ENCODE results near the gene PGK1.

Gene PGK1

DNA sequence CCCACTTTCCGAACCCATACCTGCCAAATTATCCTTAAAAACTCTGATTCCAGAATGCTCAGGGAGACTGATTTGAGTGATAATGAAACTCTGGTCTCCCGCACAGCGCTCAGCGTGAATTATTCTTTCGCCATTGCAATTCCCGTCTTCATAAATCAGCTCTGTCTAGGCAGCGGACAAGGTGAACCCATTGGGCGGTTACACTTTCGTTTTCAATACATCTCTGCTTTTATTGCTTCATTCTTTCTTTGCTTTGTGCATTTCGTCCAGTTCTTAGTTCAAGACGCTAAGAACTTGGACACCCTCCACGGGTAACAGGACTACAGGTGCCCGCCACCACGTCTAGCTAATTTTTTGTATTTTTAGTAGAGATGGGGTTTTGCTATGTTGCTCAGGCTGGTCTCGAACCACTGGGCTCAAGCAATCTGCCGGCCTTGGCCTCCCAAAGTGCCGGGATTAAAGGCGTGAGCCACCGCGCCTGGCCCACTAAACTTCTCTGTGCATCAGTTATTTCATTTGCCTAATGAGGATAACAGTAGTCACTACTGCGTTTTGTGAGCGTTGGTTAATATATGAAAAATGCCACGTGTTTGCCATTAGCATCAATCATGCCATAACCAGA lies 936 bp upstream of the PGK1 start:
- TF ChIP-seq, protein P1, sequence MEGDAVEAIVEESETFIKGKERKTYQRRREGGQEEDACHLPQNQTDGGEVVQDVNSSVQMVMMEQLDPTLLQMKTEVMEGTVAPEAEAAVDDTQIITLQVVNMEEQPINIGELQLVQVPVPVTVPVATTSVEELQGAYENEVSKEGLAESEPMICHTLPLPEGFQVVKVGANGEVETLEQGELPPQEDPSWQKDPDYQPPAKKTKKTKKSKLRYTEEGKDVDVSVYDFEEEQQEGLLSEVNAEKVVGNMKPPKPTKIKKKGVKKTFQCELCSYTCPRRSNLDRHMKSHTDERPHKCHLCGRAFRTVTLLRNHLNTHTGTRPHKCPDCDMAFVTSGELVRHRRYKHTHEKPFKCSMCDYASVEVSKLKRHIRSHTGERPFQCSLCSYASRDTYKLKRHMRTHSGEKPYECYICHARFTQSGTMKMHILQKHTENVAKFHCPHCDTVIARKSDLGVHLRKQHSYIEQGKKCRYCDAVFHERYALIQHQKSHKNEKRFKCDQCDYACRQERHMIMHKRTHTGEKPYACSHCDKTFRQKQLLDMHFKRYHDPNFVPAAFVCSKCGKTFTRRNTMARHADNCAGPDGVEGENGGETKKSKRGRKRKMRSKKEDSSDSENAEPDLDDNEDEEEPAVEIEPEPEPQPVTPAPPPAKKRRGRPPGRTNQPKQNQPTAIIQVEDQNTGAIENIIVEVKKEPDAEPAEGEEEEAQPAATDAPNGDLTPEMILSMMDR (IDR thresholded peaks at IDR 0.05; ENCODE audit: low read depth, low read length): no peak
- Histone ChIP-seq H3K36me3 (peaks cover 4% of the 10 kb centered on the region), H3K9me3 (ENCODE audit: severe bottlenecking) (peaks cover 2% of the 10 kb centered on the region), H3K4me3 (ENCODE audit: low read depth, low read length) (peak overlapping the region; percentile 40), H3K27me3 (ENCODE audit: insufficient read depth, low read depth, severe bottlenecking) (peaks cover 3% of the 10 kb centered on the region), H3K27ac (peak overlapping the region; percentile 81)
- DNase-seq: no peak

DNA sequence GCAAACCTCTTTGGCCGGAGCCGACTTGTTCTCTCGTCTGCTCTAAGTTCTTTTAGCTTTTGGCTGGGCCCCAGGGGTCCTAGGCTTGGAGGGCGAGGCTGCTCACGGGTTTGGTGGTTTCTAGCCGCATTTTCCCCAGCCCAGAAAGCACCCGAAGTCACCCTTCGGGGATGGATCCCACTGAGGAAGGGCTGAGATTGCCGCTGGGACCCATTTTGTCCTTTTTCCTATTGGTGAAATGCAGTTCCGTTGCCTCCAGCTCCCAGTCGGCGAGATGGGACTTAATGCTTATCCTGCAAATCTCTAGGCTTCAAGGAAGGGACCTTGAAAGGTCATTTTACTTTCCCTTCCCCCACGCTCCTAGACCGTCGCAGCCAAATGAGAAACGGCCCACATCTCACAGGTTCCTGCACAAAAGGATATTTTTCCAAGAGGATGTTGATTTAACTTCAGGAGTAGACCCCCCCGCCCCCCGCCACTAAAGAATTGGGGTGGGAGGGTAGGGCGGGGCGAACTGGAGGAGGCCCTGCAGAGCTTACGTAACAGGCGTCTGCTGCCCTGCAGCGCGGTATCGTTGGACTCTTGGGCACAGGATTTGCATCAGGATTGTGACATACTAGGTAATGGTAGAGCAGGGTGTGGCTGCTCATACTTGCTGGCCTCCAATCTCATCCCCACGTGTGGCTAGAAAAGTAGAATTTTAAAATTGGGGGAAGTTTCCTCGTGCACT lies 564 bp downstream of the PGK1 start:
- H3K27ac ChIP-seq: peak overlapping the region; percentile 84
- H3K36me3 ChIP-seq: peaks cover 4% of the 10 kb centered on the region
- peak overlapping the region; percentile 72 for H3K4me3 ChIP-seq (ENCODE audit: low read depth, low read length)
- peaks cover 2% of the 10 kb centered on the region for H3K9me3 ChIP-seq (ENCODE audit: severe bottlenecking)
- peak; percentile 35 for DNase-seq
- TF ChIP-seq, protein P1 (IDR thresholded peaks at IDR 0.05; ENCODE audit: low read depth, low read length): no peak
- peaks cover 3% of the 10 kb centered on the region for H3K27me3 ChIP-seq (ENCODE audit: insufficient read depth, low read depth, severe bottlenecking)

DNA sequence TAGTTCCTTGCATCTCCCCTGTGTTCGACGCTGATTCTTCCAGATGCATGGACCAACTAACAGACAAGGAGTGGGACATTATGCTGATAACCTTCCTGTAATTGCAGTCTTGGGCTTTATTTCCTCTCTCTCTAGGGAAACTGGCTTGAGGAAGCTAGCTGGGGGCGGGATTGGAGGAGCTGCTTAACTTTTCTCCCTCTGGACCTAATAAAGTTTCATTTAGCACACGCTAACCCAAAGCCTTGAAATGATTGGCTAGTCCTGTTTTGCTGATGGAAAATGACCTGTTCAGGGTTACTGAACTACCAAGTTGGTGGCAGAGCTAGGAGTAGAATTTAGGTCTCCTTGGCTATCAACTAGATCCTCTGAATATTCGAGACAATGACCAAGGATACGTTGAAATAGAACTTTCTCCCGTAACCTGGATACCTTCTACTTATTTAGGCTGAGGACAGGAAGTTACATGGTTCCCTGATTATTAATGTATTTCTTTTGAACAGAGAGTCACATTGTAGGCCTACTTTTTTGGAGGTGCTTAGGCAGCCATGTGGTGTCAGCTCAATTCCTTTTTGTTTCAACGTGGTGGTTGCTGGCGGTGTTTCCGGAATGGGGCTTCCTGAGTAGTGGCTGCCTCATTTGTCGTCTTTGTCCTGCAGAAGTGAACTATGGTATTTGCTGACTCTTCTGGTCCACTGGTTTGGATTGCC lies 2.0 kb downstream of the PGK1 start:
- TF ChIP-seq, protein P1 (IDR thresholded peaks at IDR 0.05; ENCODE audit: low read depth, low read length): no peak
- Histone ChIP-seq H3K27ac (no peak overlapping the region), H3K9me3 (ENCODE audit: severe bottlenecking) (peaks cover 2% of the 10 kb centered on the region), H3K4me3 (ENCODE audit: low read depth, low read length) (peak overlapping the region; percentile 72; the same call in 1 of the 2 replicates), H3K36me3 (peaks cover 4% of the 10 kb centered on the region), H3K27me3 (ENCODE audit: insufficient read depth, low read depth, severe bottlenecking) (no peaks in the 10 kb centered on the region)
- DNase-seq: no peak

DNA sequence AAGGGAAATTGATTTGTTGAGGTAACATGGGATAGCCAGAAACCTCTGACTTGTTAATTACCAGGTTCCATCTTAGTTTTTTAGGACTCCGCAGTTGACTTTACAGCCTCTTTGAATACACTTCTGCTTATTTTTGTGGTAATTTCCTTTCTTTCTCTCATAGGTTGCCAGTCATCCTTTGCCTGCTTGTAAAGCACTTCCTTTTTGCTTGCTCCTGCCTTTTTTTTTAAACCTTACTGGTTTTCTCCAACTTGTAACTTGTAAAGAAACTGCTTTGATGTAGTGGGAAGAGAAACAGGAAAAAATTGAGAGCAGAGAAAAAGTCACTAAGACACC lies 2.6 kb downstream of the PGK1 start:
- Histone ChIP-seq H3K4me3 (ENCODE audit: low read depth, low read length) (no peak overlapping the region), H3K27me3 (ENCODE audit: insufficient read depth, low read depth, severe bottlenecking) (no peaks in the 10 kb centered on the region), H3K27ac (no peak overlapping the region), H3K9me3 (ENCODE audit: severe bottlenecking) (peaks cover 2% of the 10 kb centered on the region), H3K36me3 (peaks cover 9% of the 10 kb centered on the region)
- DNase-seq: no peak
- TF ChIP-seq, protein P1 (IDR thresholded peaks at IDR 0.05; ENCODE audit: low read depth, low read length): no peak

DNA sequence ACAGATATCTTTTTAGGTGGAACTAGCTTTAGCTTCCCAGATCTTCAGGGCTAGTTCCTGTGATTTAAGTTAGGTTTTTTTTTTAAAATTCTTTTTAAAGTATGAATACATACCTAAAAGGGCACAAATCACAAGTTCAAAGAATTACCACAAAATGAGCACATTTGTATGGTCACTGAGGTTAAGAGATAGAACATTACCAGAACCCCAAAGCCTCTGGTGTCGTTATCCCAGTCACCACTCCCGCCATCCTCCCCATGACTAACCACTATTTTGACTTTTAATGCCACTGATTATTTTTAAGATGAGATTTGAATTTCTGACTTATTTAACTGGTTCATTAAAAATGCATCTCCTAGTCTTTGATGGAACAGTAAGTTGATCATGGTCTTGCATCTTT lies 5.4 kb downstream of the PGK1 start:
- Histone ChIP-seq H3K27ac (no peak overlapping the region), H3K27me3 (ENCODE audit: insufficient read depth, low read depth, severe bottlenecking) (no peaks in the 10 kb centered on the region), H3K4me3 (ENCODE audit: low read depth, low read length) (no peak overlapping the region), H3K36me3 (peaks cover 16% of the 10 kb centered on the region), H3K9me3 (ENCODE audit: severe bottlenecking) (no peaks in the 10 kb centered on the region)
- TF ChIP-seq, protein P1 (IDR thresholded peaks at IDR 0.05; ENCODE audit: low read depth, low read length): no peak
- no peak for DNase-seq
